ENCODE data around the gene FARS2.

The FARS2 gene

GRCh38 chr6:5235830-5236229 lies 25.5 kb upstream of the FARS2 start:
- DNase-seq (ENCODE audit: extremely low read depth, low read depth) = no peak
- TF ChIP-seq, protein P1, sequence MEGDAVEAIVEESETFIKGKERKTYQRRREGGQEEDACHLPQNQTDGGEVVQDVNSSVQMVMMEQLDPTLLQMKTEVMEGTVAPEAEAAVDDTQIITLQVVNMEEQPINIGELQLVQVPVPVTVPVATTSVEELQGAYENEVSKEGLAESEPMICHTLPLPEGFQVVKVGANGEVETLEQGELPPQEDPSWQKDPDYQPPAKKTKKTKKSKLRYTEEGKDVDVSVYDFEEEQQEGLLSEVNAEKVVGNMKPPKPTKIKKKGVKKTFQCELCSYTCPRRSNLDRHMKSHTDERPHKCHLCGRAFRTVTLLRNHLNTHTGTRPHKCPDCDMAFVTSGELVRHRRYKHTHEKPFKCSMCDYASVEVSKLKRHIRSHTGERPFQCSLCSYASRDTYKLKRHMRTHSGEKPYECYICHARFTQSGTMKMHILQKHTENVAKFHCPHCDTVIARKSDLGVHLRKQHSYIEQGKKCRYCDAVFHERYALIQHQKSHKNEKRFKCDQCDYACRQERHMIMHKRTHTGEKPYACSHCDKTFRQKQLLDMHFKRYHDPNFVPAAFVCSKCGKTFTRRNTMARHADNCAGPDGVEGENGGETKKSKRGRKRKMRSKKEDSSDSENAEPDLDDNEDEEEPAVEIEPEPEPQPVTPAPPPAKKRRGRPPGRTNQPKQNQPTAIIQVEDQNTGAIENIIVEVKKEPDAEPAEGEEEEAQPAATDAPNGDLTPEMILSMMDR (IDR thresholded peaks at IDR 0.05; ENCODE audit: low read depth, low read length, missing control alignments) = no peak
- no peak overlapping the region for H3K4me3 ChIP-seq (replicated peaks; ENCODE audit: low read depth, low read length)

DNA sequence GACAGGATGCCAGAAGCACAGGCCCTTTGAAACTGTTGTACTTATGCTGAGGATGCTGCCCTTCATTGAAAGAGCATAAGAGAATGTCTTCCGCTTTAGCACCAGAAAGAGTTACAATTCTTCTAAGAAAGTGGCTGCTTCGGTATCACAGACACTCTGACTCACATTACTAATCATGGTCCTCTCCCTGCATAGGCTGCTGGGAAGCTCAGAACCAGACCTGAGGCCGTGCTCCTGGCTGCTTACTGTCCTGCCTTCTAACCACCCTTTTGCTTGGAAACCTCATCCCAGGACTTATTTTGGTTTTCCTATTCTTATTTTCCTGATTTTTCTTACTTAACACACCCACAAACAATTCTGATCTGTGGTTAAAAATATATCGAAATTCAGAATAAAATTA lies 23.5 kb upstream of the FARS2 start:
- TF ChIP-seq, protein P1 (IDR thresholded peaks at IDR 0.05; ENCODE audit: low read depth, low read length, missing control alignments) = no peak

DNA sequence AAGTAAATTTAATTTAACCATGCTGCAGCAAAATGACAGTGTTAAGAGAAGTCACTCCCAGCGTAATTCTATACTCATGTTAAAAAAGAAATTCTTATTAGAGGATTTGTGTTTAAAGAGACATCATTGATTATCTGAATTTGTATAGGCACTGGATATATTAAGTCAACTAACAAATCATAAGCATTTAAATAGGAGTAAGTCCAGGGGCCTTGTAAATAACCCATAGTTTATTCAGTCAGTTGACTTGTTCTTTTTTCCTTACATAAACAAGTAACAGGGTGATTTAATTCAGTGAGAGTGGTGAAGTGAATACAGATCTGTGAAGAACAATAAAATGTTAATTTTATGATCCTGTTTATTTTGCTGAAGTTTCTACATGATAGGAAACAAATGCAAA lies 23.0 kb upstream of the FARS2 start:
- H3K4me3 ChIP-seq (replicated peaks; ENCODE audit: low read depth, low read length) = no peak overlapping the region
- DNase-seq (ENCODE audit: extremely low read depth, low read depth) = no peak
- TF ChIP-seq, protein P1 (IDR thresholded peaks at IDR 0.05; ENCODE audit: low read depth, low read length, missing control alignments) = no peak

More for the DNA sequence above, 23.5 kb upstream of the FARS2 start:
- DNase-seq (ENCODE audit: extremely low read depth, low read depth) = no peak
- no peak overlapping the region for H3K4me3 ChIP-seq (replicated peaks; ENCODE audit: low read depth, low read length)

DNA sequence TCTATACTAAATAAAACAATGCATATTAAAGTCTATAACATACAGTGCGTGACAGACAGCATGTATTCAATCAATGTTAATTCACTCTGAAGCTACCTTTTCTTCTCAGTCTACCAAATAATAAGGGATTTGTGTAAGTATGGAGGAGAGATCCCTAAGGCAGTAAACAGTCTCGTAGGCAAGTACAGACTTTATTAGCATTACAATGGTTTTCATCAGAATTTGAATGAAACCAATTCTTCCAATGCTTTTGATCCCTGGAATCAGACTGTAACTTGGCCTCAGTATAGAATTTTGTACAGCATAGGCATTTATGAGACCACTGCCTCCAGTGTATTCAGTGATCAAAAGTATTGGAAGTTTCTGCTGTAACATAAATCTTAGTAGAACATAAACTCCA lies 20.1 kb upstream of the FARS2 start:
- DNase-seq (ENCODE audit: extremely low read depth, low read depth) = no peak
- TF ChIP-seq, protein P1 (IDR thresholded peaks at IDR 0.05; ENCODE audit: low read depth, low read length, missing control alignments) = no peak

DNA sequence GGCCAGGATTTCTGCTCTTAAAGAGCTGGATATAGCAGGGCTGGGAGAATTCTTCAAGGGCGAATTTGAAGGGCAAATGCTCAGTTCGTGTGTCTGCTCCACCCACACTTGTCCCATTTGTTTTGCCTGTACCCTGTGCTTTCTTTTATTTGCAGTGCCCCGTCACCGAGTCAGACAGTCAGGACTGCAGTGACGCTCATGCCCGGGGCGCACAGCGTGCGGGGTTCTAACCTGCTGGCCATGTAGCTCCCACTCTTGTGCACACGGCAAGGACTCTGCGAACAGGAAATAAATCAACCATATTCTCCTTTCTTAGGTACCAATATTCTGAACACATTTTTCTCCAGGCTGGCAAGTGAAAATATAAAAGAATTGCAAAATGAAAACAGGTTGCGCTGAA lies 18.2 kb upstream of the FARS2 start:
- TF ChIP-seq, protein P1 (IDR thresholded peaks at IDR 0.05; ENCODE audit: low read depth, low read length, missing control alignments) = no peak
- H3K4me3 ChIP-seq (replicated peaks; ENCODE audit: low read depth, low read length) = no peak overlapping the region
- DNase-seq (ENCODE audit: extremely low read depth, low read depth) = no peak

More for the DNA sequence above, 20.1 kb upstream of the FARS2 start:
- H3K4me3 ChIP-seq (replicated peaks; ENCODE audit: low read depth, low read length) = no peak overlapping the region

- TF ChIP-seq, protein P1 (IDR thresholded peaks at IDR 0.05; ENCODE audit: low read depth, low read length, missing control alignments) = no peak
- H3K4me3 ChIP-seq (replicated peaks; ENCODE audit: low read depth, low read length) = no peak overlapping the region
- DNase-seq (ENCODE audit: extremely low read depth, low read depth) = no peak
Measured at GRCh38 chr6:5246141-5247097, 14.9 kb upstream of the FARS2 start.
